Spleen (tissue), 7 donors: ENCODE results near the gene RTCA.

ENCODE experiments used
- CTCF ChIP-seq, 11 experiments: fragments of 200-600 bp in 7 of 11; fragments of 450-650 bp in 4 of 11; sonication (generic) in 4 of 11; IDR thresholded peaks in 8 of 11; conservative IDR thresholded peaks in 3 of 11; 1 replicate in 7 of 11; 2 replicates in 4 of 11; pipeline versions ENCODE4 v1.4.0 to v1.8.0; 2016 to 2021; ENCODE audit warnings: antibody characterized with exemption in 11 of 11, inconsistent platforms in 4 of 11, mild to moderate bottlenecking in 1 of 11
- POLR2A ChIP-seq, 3 donors: fragments of 450-650 bp; IDR thresholded peaks; one replicate each; pipeline ENCODE4 v1.5.1; 2017; ENCODE audit warnings: antibody characterized with exemption in 3 of 3, mild to moderate bottlenecking in 1 of 3
- POLR2AphosphoS5 ChIP-seq, 3 donors: sonication (generic); formaldehyde crosslinking; IDR thresholded peaks; one replicate each; pipeline ENCODE4 v1.5.1; 2017; ENCODE audit warnings: antibody characterized with exemption in 3 of 3
- donor health status: DM: no; HTN: no; CAD: no; lungs with moderate emphysema.
- donor health status: DM: no; HTN: no; CAD: no.
- donor health status: DM: no; HTN: no; CAD: no.

- TF ChIP-seq CTCF (IDR thresholded peaks at IDR 0.05 in 8 of 11, conservative IDR thresholded peaks at IDR 0.05 in 3 of 11) (no peak), POLR2A (IDR thresholded peaks at IDR 0.05) (no peak), POLR2AphosphoS5 (IDR thresholded peaks at IDR 0.05) (no peak)
Observed at GRCh38 chr1:100229681-100230443, 36.2 kb upstream of the RTCA start.
